ENCODE data around the gene PLCG1. TPM values are rescaled to one million over a fixed set of nuclear protein-coding genes. Genes with fewer than 3 reads are reported as not detected.

PLCG1 gene
- total and polyA plus RNA-seq, 8 donors: 64.9 to 251 (median 202) TPM

GRCh38 chr20:41101660-41102059, 35.7 kb upstream of the PLCG1 start:
- H3K4me1 ChIP-seq: no peaks in the 10 kb centered on the region
- intact Hi-C loops (cut with DNase I): no loop called here
- no peaks in the 10 kb centered on the region for H3K27me3 ChIP-seq
- peaks cover 0 to 94% of the 10 kb centered on the region in 2 donors for H3K36me3 ChIP-seq
- H3K27ac ChIP-seq: no peak overlapping the region
- H3K4me3 ChIP-seq: no peak overlapping the region
- no peak for ATAC-seq
- H3K9me3 ChIP-seq: no peaks in the 10 kb centered on the region
- no peak for TF ChIP-seq CTCF (IDR thresholded peaks at IDR 0.05)
- DNase-seq: no peak

DNA sequence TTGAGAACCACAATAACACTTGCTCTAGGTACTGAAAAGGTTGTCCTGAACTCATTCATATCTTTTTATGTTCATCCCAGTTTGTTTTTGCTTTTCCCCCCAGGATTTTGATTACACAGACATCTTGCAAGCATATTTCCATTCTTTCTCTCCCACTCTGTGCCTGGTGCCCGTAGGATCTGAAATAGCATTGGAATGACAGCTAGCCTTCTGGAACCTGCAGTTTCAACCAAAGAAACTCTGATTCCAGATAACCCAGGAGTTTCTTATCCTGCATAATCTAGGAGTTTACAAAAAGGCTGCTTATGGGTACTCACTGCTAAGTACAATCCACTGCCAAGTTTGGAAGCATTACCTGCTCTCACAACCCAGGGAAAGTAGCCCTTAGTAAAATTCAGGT, 28.8 kb upstream of the PLCG1 start:
- H3K36me3 ChIP-seq: peaks cover 0 to 92% of the 10 kb centered on the region in 2 donors
- no peaks in the 10 kb centered on the region for H3K27me3 ChIP-seq

GRCh38 chr20:41110012-41110411, 27.3 kb upstream of the PLCG1 start:
- H3K27me3 ChIP-seq: no peaks in the 10 kb centered on the region
- no peak overlapping the region for H3K27ac ChIP-seq
- H3K4me1 ChIP-seq: no peaks in the 10 kb centered on the region
- H3K4me3 ChIP-seq: no peak overlapping the region
- DNase-seq (no peak), ATAC-seq (no peak)
- no peaks in the 10 kb centered on the region for H3K9me3 ChIP-seq
- TF ChIP-seq CTCF (IDR thresholded peaks at IDR 0.05): no peak
- peaks cover 1 to 92% of the 10 kb centered on the region in 2 donors for H3K36me3 ChIP-seq
- intact Hi-C loops (cut with DNase I): no loop called here

More for the DNA sequence above, 28.8 kb upstream of the PLCG1 start:
- Histone ChIP-seq H3K4me1 (no peaks in the 10 kb centered on the region), H3K9me3 (no peaks in the 10 kb centered on the region), H3K4me3 (no peak overlapping the region), H3K27ac (no peak overlapping the region)
- intact Hi-C loops (cut with DNase I): no loop called here
- TF ChIP-seq CTCF (IDR thresholded peaks at IDR 0.05): no peak
- DNase-seq: no peak
- ATAC-seq: no peak

GRCh38 chr20:41110930-41111577, 26.3 kb upstream of the PLCG1 start:
- no peak for TF ChIP-seq CTCF (IDR thresholded peaks at IDR 0.05)
- intact Hi-C loops (cut with DNase I): no loop called here
- Histone ChIP-seq H3K4me3 (no peak overlapping the region), H3K36me3 (peaks cover 6 to 92% of the 10 kb centered on the region in 2 donors), H3K4me1 (no peaks in the 10 kb centered on the region), H3K27me3 (no peaks in the 10 kb centered on the region), H3K9me3 (no peaks in the 10 kb centered on the region), H3K27ac (no peak overlapping the region)
- DNase-seq (no peak), ATAC-seq (peak; percentile 86)

DNA sequence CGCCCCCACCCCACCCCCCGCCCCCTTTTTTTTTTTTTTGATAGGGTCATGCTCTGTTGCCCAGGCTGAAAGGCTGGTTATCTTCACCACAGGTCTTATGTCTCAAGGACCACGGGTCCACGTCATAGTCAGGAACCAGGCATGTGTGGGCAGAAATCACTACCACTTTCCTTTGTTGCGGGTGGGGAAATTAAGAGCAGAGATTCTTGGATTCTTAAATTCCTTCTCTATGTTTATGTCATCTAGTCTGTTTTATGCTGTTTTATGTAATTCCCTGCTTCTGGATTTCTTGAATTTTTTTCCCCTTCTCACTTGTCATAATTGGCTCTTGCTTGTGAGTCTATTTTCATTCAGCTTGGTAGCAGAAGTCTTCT, 25.8 kb upstream of the PLCG1 start:
- Histone ChIP-seq H3K4me3 (no peak overlapping the region), H3K27me3 (no peaks in the 10 kb centered on the region), H3K36me3 (peaks cover 6 to 96% of the 10 kb centered on the region in 2 donors), H3K27ac (no peak overlapping the region), H3K9me3 (no peaks in the 10 kb centered on the region), H3K4me1 (no peaks in the 10 kb centered on the region)
- no peak for ATAC-seq
- intact Hi-C loops (cut with DNase I): no loop called here
- no peak for TF ChIP-seq CTCF (IDR thresholded peaks at IDR 0.05)
- DNase-seq: no peak
